HG03060 (cell line): ENCODE data around the gene GRB10.
"Not testable (repeated sequence)": the region's sequence is repeated elsewhere in the genome, so short reads cannot be mapped to it uniquely, and the experiment has no call there.

ENCODE experiments used
- ATAC-seq: cut with Tn5 transposase; IDR thresholded peaks from one replicate; pipeline ENCODE4 v1.9.1; 2021; ENCODE audit warnings: low read depth, moderate number of reproducible peaks; ENCODE audit not compliant: unreplicated experiment

The GRB10 gene

GRCh38 chr7:50751146-50751545 lies 31.6 kb downstream of the GRB10 start:
- no peak for ATAC-seq

GRCh38 chr7:50749896-50750295 lies 32.8 kb downstream of the GRB10 start:
- ATAC-seq, result no peak

- no peak for ATAC-seq
These were observed 34.2 kb downstream of the GRB10 start for GRCh38 chr7:50748472-50748871.

- no peak for ATAC-seq
These were observed 36.9 kb downstream of the GRB10 start for GRCh38 chr7:50745835-50746234.

- no peak for ATAC-seq
These were observed 37.4 kb downstream of the GRB10 start for GRCh38 chr7:50745336-50745735.

- ATAC-seq, result no peak
These were observed 38.8 kb downstream of the GRB10 start for GRCh38 chr7:50743893-50744292.

- no peak for ATAC-seq
These were observed 39.7 kb downstream of the GRB10 start for GRCh38 chr7:50743016-50743415.

GRCh38 chr7:50742401-50742800 lies 40.3 kb downstream of the GRB10 start:
- no peak for ATAC-seq

GRCh38 chr7:50739744-50740435 lies 42.8 kb downstream of the GRB10 start:
- no peak for ATAC-seq

GRCh38 chr7:50738932-50739331 lies 43.8 kb downstream of the GRB10 start:
- ATAC-seq, result no peak

GRCh38 chr7:50735836-50736235 lies 46.9 kb downstream of the GRB10 start:
- ATAC-seq, result not testable (repeated sequence)

- ATAC-seq, result no peak
These were observed 47.4 kb downstream of the GRB10 start for GRCh38 chr7:50735333-50735732.

GRCh38 chr7:50734246-50734645 lies 48.5 kb downstream of the GRB10 start:
- ATAC-seq, result no peak

GRCh38 chr7:50733552-50733951 lies 49.1 kb downstream of the GRB10 start:
- no peak for ATAC-seq

- ATAC-seq, result no peak
These were observed 50.8 kb downstream of the GRB10 start for GRCh38 chr7:50731703-50732582.

GRCh38 chr7:50730446-50731400 lies 52.0 kb downstream of the GRB10 start:
- ATAC-seq, result no peak

- no peak for ATAC-seq
These were observed 52.7 kb downstream of the GRB10 start for GRCh38 chr7:50729962-50730361.

GRCh38 chr7:50728184-50728583 lies 54.5 kb downstream of the GRB10 start:
- no peak for ATAC-seq

GRCh38 chr7:50727711-50728110 lies 55.0 kb downstream of the GRB10 start:
- no peak for ATAC-seq

GRCh38 chr7:50727072-50727471 lies 55.6 kb downstream of the GRB10 start:
- ATAC-seq, result no peak

- no peak for ATAC-seq
These were observed 56.9 kb downstream of the GRB10 start for GRCh38 chr7:50725774-50726173.
